Endodermal cell (in vitro differentiated cells): ENCODE measurements around the gene RBMS3. TPM values are rescaled to one million over a fixed set of nuclear protein-coding genes. Genes with fewer than 3 reads are reported as not detected.

ENCODE experiments used
- DNase-seq: peaks from one replicate; pipeline ENCODE4 v3.0.0-alpha.2; 2017
- H3K27ac ChIP-seq: 2 replicates; pipeline ENCODE4 v1.5.1; 2013; ENCODE audit warnings: mild to moderate bottlenecking, low read depth, low read length, moderate library complexity
- H3K27me3 ChIP-seq: 2 replicates; pipeline ENCODE4 v1.6.1; 2013; ENCODE audit warnings: mild to moderate bottlenecking, low read length, moderate library complexity; ENCODE audit not compliant: insufficient read depth, control insufficient read depth, poor library complexity, severe bottlenecking
- H3K36me3 ChIP-seq: 2 replicates; pipeline ENCODE4 v1.7.0; 2013; ENCODE audit warnings: mild to moderate bottlenecking, low read length, moderate library complexity; ENCODE audit not compliant: control insufficient read depth, insufficient read depth
- H3K4me1 ChIP-seq: one replicate; pipeline ENCODE4 v1.7.0; 2013; ENCODE audit warnings: low read length; ENCODE audit not compliant: control insufficient read depth, insufficient read depth
- H3K4me3 ChIP-seq: 2 replicates; pipeline ENCODE4 v1.5.1; 2013; ENCODE audit warnings: mild to moderate bottlenecking, low read length, moderate library complexity
- H3K9ac ChIP-seq: 2 replicates; pipeline ENCODE4 v1.6.1; 2013; ENCODE audit warnings: mild to moderate bottlenecking, low read length, moderate library complexity; ENCODE audit not compliant: poor library complexity, severe bottlenecking; ENCODE audit errors: extremely low read depth
- H3K9me3 ChIP-seq: 2 replicates; pipeline ENCODE4 v1.6.1; 2013; ENCODE audit warnings: mild to moderate bottlenecking, low read length, moderate library complexity; ENCODE audit not compliant: control insufficient read depth
- H3K27ac Mint-ChIP-seq: 2 replicates; pipeline ENCODE4 v1.8.0; 2020; ENCODE audit warnings: mixed read lengths
- H3K27me3 Mint-ChIP-seq: 2 replicates; pipeline ENCODE4 v1.8.0; 2021; ENCODE audit warnings: mild to moderate bottlenecking, mixed read lengths; ENCODE audit not compliant: insufficient read depth
- H3K36me3 Mint-ChIP-seq: 2 replicates; pipeline ENCODE4 v1.8.0; 2020; ENCODE audit warnings: low read depth, mixed read lengths
- H3K4me1 Mint-ChIP-seq: 2 replicates; pipeline ENCODE4 v1.8.0; 2020; ENCODE audit warnings: mixed read lengths
- H3K4me3 Mint-ChIP-seq: 2 replicates; pipeline ENCODE4 v1.8.0; 2020; ENCODE audit warnings: mild to moderate bottlenecking, moderate library complexity, mixed read lengths
- H3K9me3 Mint-ChIP-seq: 2 replicates; pipeline ENCODE4 v1.8.0; 2020; ENCODE audit warnings: mild to moderate bottlenecking, mixed read lengths
- CTCF ChIP-seq: fragments of 200-600 bp; sonication (generic); conservative IDR thresholded peaks from 2 replicates; pipeline ENCODE4 v1.5.0; 2021; ENCODE audit warnings: antibody characterized with exemption, mild to moderate bottlenecking
- WGBS, 2 experiments: methylation state at CpG; one replicate each; pipeline versions ENCODE4 v1.1.5 to v1.1.7; 2013; ENCODE audit warnings: missing lambda C conversion rate in 2 of 2, mixed read lengths in 1 of 2; ENCODE audit not compliant: insufficient coverage in 1 of 2, insufficient read length in 1 of 2; 5-methylcytosine and 5-hydroxymethylcytosine counted together
- total RNA-seq, 2 donors: library from RNA; stranded (reverse); fragmentation: NEBNext Ultra II Directional in 1 of 2; extraction: Animal tissue kit (Norgen Biotek cat#: 25700) in 1 of 2; gene quantifications; 2 replicates in 1 of 2; 3 replicates in 1 of 2; pipeline ENCODE4 v1.2.1, GENCODE V29; 2021

Gene RBMS3
- total RNA-seq, 2 donors from 2014 or later: 2.0 to 7.3 TPM

- no peak overlapping the region for H3K27ac Mint-ChIP-seq
Observed at GRCh38 chr3:29555590-29555989, 274.7 kb downstream of the RBMS3 start.

GRCh38 chr3:29557186-29557585, 276.3 kb downstream of the RBMS3 start:
- Histone ChIP-seq H3K27ac (no peak overlapping the region), H3K9ac (no peak overlapping the region), H3K4me3 (no peak overlapping the region), H3K27me3 (no peaks in the 10 kb centered on the region), H3K4me1 (no peaks in the 10 kb centered on the region), H3K36me3 (no peaks in the 10 kb centered on the region), H3K9me3 (no peaks in the 10 kb centered on the region)
- no peak for TF ChIP-seq CTCF
- no peak overlapping the region for H3K27ac Mint-ChIP-seq
- no peaks in the 10 kb centered on the region for H3K36me3 Mint-ChIP-seq
- DNase-seq: no peak
- H3K4me3 Mint-ChIP-seq: no peak overlapping the region
- peaks cover 7% of the 10 kb centered on the region for H3K4me1 Mint-ChIP-seq
- no peaks in the 10 kb centered on the region for H3K9me3 Mint-ChIP-seq
- WGBS, 2 experiments: 83% methylated on average over 1 to 2 of the region's 2 CpGs
- H3K27me3 Mint-ChIP-seq: no peaks in the 10 kb centered on the region

More at GRCh38 chr3:29555590-29555989, 274.7 kb downstream of the RBMS3 start:
- DNase-seq: no peak
- H3K4me3 ChIP-seq: no peak overlapping the region
- no peaks in the 10 kb centered on the region for H3K36me3 Mint-ChIP-seq
- H3K36me3 ChIP-seq: no peaks in the 10 kb centered on the region
- no peak for TF ChIP-seq CTCF
- H3K27ac ChIP-seq: no peak overlapping the region
- H3K27me3 ChIP-seq: no peaks in the 10 kb centered on the region
- H3K4me3 Mint-ChIP-seq: no peak overlapping the region
- H3K9ac ChIP-seq: no peak overlapping the region
- H3K9me3 ChIP-seq: no peaks in the 10 kb centered on the region
- H3K9me3 Mint-ChIP-seq: no peaks in the 10 kb centered on the region
- no peaks in the 10 kb centered on the region for H3K27me3 Mint-ChIP-seq
- H3K4me1 ChIP-seq: no peaks in the 10 kb centered on the region
- WGBS, 2 experiments: no CpG with 5 or more reads among the region's 2 CpGs
- H3K4me1 Mint-ChIP-seq: peaks cover 7% of the 10 kb centered on the region

GRCh38 chr3:29557825-29558224, 277.0 kb downstream of the RBMS3 start:
- Histone ChIP-seq H3K36me3 (no peaks in the 10 kb centered on the region), H3K9ac (no peak overlapping the region), H3K4me1 (no peaks in the 10 kb centered on the region), H3K9me3 (no peaks in the 10 kb centered on the region), H3K4me3 (no peak overlapping the region), H3K27me3 (no peaks in the 10 kb centered on the region), H3K27ac (no peak overlapping the region)
- DNase-seq: no peak
- no peaks in the 10 kb centered on the region for H3K9me3 Mint-ChIP-seq
- H3K4me1 Mint-ChIP-seq: peaks cover 7% of the 10 kb centered on the region
- no peak overlapping the region for H3K4me3 Mint-ChIP-seq
- no peak overlapping the region for H3K27ac Mint-ChIP-seq
- 23% methylated on average over 2 of the region's 2 CpGs; no CpG with 5 or more reads in 1 of the 2 experiments for WGBS, 2 experiments
- TF ChIP-seq CTCF: no peak
- no peaks in the 10 kb centered on the region for H3K36me3 Mint-ChIP-seq
- no peaks in the 10 kb centered on the region for H3K27me3 Mint-ChIP-seq
